H54 (cell line): ENCODE results near the gene CTCF.

Experiments used
- DNase-seq: peaks from one replicate; pipeline ENCODE4 v3.0.0; 2011; ENCODE audit warnings: low spot score, mixed read lengths; ENCODE audit not compliant: insufficient read length
- FAIRE-seq: peaks from 3 replicates; lab custom pipeline; 2011; peaks lifted over from hg19 to GRCh38; lab: Jason Lieb, UNC
- POLR2A ChIP-seq: IDR thresholded peaks from 2 replicates; pipeline ENCODE4 v1.6.1; 2011; ENCODE audit warnings: low read depth, mild to moderate bottlenecking, low read length

CTCF gene

GRCh38 chr16:67632415-67633172 lies 70.3 kb downstream of the CTCF start:
- FAIRE-seq (no peak), DNase-seq (no peak)
- TF ChIP-seq POLR2A, result no peak

- DNase-seq (no peak), FAIRE-seq (no peak)
- no peak for TF ChIP-seq POLR2A
Observed at GRCh38 chr16:67636713-67637112, 74.4 kb downstream of the CTCF start.

GRCh38 chr16:67637625-67638024 lies 75.3 kb downstream of the CTCF start:
- FAIRE-seq (no peak), DNase-seq (no peak)
- no peak for TF ChIP-seq POLR2A

- no peak for FAIRE-seq
- no peak for TF ChIP-seq POLR2A
- DNase-seq, result peak; percentile 35
Observed at GRCh38 chr16:67641779-67642708, 79.7 kb downstream of the CTCF start.

GRCh38 chr16:67644038-67644437 lies 81.7 kb downstream of the CTCF start:
- TF ChIP-seq POLR2A, result no peak
- FAIRE-seq (no peak), DNase-seq (no peak)

GRCh38 chr16:67645397-67646121 lies 83.2 kb downstream of the CTCF start:
- DNase-seq (peak; percentile 18), FAIRE-seq (no peak)
- TF ChIP-seq POLR2A, result no peak

GRCh38 chr16:67647111-67647651 lies 84.9 kb downstream of the CTCF start:
- no peak for DNase-seq

GRCh38 chr16:67647681-67648080 lies 85.4 kb downstream of the CTCF start:
- FAIRE-seq (no peak), DNase-seq (no peak)
- no peak for TF ChIP-seq POLR2A

More at GRCh38 chr16:67647111-67647651, 84.9 kb downstream of the CTCF start:
- no peak for TF ChIP-seq POLR2A
- no peak for FAIRE-seq

- TF ChIP-seq POLR2A, result no peak
- no peak for DNase-seq
- FAIRE-seq, result no peak
Observed at GRCh38 chr16:67648088-67648763, 85.9 kb downstream of the CTCF start.

- no peak for TF ChIP-seq POLR2A
- no peak for FAIRE-seq
- no peak for DNase-seq
Observed at GRCh38 chr16:67648764-67649407, 86.6 kb downstream of the CTCF start.

- no peak for FAIRE-seq
- no peak for TF ChIP-seq POLR2A
- no peak for DNase-seq
Observed at GRCh38 chr16:67649494-67649931, 87.2 kb downstream of the CTCF start.

- TF ChIP-seq POLR2A, result no peak
- no peak for FAIRE-seq
- DNase-seq, result no peak
Observed at GRCh38 chr16:67650023-67650422, 87.7 kb downstream of the CTCF start.
